Measurements from ENCODE around the gene MED22. TPM values are rescaled to one million over a fixed set of nuclear protein-coding genes. Genes with fewer than 3 reads are reported as not detected.

MED22 gene
- total and polyA plus RNA-seq, 2 of the 8 experiments (the other 6 are each of a cell fraction or from before 2014, with no cell fraction given), result 56.4 to 68.4 TPM

DNA sequence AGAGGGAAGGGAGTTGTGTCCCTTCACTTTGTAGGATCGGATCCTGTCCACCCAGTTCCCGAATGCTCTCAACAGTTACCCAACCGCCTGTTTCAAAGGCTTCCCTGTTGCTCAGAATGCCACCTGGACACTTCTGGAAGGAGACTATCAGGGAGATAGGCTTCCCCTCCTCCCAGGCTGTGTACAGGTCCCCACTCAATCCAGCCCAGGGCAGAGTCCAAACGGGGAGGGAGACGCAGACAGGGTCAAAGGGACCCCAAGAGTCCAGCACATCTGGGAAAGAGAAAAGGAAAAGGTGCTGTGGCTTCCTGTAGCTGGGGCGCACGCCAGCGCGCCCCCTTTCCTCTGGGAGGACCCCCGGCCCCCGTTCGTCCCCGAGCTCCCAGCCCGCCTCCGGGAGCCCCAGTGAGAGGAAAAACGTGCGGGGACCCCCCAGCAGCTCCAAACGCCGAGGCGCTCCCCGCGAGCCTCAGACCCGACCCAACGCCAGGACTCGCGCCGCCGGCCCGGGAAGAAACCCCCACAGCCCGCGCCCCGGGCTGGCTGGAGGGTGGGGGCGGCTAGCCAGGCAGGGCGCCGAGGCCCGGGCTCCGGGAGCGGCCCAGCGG, 27.3 kb upstream of the MED22 start (continued):
- TF ChIP-seq, protein P1, sequence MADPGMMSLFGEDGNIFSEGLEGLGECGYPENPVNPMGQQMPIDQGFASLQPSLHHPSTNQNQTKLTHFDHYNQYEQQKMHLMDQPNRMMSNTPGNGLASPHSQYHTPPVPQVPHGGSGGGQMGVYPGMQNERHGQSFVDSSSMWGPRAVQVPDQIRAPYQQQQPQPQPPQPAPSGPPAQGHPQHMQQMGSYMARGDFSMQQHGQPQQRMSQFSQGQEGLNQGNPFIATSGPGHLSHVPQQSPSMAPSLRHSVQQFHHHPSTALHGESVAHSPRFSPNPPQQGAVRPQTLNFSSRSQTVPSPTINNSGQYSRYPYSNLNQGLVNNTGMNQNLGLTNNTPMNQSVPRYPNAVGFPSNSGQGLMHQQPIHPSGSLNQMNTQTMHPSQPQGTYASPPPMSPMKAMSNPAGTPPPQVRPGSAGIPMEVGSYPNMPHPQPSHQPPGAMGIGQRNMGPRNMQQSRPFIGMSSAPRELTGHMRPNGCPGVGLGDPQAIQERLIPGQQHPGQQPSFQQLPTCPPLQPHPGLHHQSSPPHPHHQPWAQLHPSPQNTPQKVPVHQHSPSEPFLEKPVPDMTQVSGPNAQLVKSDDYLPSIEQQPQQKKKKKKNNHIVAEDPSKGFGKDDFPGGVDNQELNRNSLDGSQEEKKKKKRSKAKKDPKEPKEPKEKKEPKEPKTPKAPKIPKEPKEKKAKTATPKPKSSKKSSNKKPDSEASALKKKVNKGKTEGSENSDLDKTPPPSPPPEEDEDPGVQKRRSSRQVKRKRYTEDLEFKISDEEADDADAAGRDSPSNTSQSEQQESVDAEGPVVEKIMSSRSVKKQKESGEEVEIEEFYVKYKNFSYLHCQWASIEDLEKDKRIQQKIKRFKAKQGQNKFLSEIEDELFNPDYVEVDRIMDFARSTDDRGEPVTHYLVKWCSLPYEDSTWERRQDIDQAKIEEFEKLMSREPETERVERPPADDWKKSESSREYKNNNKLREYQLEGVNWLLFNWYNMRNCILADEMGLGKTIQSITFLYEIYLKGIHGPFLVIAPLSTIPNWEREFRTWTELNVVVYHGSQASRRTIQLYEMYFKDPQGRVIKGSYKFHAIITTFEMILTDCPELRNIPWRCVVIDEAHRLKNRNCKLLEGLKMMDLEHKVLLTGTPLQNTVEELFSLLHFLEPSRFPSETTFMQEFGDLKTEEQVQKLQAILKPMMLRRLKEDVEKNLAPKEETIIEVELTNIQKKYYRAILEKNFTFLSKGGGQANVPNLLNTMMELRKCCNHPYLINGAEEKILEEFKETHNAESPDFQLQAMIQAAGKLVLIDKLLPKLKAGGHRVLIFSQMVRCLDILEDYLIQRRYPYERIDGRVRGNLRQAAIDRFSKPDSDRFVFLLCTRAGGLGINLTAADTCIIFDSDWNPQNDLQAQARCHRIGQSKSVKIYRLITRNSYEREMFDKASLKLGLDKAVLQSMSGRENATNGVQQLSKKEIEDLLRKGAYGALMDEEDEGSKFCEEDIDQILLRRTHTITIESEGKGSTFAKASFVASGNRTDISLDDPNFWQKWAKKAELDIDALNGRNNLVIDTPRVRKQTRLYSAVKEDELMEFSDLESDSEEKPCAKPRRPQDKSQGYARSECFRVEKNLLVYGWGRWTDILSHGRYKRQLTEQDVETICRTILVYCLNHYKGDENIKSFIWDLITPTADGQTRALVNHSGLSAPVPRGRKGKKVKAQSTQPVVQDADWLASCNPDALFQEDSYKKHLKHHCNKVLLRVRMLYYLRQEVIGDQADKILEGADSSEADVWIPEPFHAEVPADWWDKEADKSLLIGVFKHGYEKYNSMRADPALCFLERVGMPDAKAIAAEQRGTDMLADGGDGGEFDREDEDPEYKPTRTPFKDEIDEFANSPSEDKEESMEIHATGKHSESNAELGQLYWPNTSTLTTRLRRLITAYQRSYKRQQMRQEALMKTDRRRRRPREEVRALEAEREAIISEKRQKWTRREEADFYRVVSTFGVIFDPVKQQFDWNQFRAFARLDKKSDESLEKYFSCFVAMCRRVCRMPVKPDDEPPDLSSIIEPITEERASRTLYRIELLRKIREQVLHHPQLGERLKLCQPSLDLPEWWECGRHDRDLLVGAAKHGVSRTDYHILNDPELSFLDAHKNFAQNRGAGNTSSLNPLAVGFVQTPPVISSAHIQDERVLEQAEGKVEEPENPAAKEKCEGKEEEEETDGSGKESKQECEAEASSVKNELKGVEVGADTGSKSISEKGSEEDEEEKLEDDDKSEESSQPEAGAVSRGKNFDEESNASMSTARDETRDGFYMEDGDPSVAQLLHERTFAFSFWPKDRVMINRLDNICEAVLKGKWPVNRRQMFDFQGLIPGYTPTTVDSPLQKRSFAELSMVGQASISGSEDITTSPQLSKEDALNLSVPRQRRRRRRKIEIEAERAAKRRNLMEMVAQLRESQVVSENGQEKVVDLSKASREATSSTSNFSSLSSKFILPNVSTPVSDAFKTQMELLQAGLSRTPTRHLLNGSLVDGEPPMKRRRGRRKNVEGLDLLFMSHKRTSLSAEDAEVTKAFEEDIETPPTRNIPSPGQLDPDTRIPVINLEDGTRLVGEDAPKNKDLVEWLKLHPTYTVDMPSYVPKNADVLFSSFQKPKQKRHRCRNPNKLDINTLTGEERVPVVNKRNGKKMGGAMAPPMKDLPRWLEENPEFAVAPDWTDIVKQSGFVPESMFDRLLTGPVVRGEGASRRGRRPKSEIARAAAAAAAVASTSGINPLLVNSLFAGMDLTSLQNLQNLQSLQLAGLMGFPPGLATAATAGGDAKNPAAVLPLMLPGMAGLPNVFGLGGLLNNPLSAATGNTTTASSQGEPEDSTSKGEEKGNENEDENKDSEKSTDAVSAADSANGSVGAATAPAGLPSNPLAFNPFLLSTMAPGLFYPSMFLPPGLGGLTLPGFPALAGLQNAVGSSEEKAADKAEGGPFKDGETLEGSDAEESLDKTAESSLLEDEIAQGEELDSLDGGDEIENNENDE (IDR thresholded peaks at IDR 0.05; ENCODE audit: insufficient replicate concordance, low read length), result no peak
- TF ChIP-seq SP2 (IDR thresholded peaks at IDR 0.05; ENCODE audit: low read length), result peak; percentile 10; the same call in 1 of the 2 replicates
- TF ChIP-seq KDM4A (IDR thresholded peaks at IDR 0.05; ENCODE audit: low read depth, low read length, severe bottlenecking), result peak; percentile 74
- TF ChIP-seq SIN3A (conservative IDR thresholded peaks at IDR 0.05 in 1 of 2, IDR thresholded peaks at IDR 0.05 in 1 of 2; ENCODE audit: low read depth in 1 of 2, low read length in 2 of 2), result peak; percentile 3 to 79; a peak in 1 of 4 replicates
- no peak for TF ChIP-seq SP4 (IDR thresholded peaks at IDR 0.05; ENCODE audit: low read length)
- no peak for TF ChIP-seq CREB1 (IDR thresholded peaks at IDR 0.05)
- TF ChIP-seq TAF7 (optimal IDR thresholded peaks at IDR 0.05; ENCODE audit: borderline replicate concordance, low read depth, low read length), result no peak
- no peak for TF ChIP-seq POU5F1 (IDR thresholded peaks at IDR 0.05; ENCODE audit: low read depth, low read length)
- TF ChIP-seq BCL11A (IDR thresholded peaks at IDR 0.05; ENCODE audit: low read depth in 2 of 2, low read length in 2 of 2), result no peak
- no peak for TF ChIP-seq BRCA1 (IDR thresholded peaks at IDR 0.05; ENCODE audit: low read depth, low read length)
- no peak for TF ChIP-seq SIRT6 (IDR thresholded peaks at IDR 0.05; ENCODE audit: low read length)
- TF ChIP-seq TBP (IDR thresholded peaks at IDR 0.05; ENCODE audit: low read depth, low read length), result no peak

Measured in H1 (cell line).